Cerebellar nuclear complex (tissue), 1 donor: ENCODE data around the gene GEN1.
"Not testable (repeated sequence)": the region's sequence is repeated elsewhere in the genome, so short reads cannot be mapped to it uniquely, and the experiment has no call there.

ENCODE experiments used
- DNase-seq, 2 experiments: peaks; one replicate each; lab custom pipeline; 2025; lab: John Stamatoyannopoulos, UW

The GEN1 gene

GRCh38 chr2:17799301-17800120, 45.6 kb downstream of the GEN1 start:
- DNase-seq, result no peak

- no peak for DNase-seq
These were observed 46.3 kb downstream of the GEN1 start for GRCh38 chr2:17800219-17800618.

- no peak for DNase-seq
These were observed 46.9 kb downstream of the GEN1 start for GRCh38 chr2:17800693-17801458.

GRCh38 chr2:17803497-17803896, 49.6 kb downstream of the GEN1 start:
- DNase-seq, result no peak

- DNase-seq, result no peak
These were observed 50.4 kb downstream of the GEN1 start for GRCh38 chr2:17804358-17804757.

GRCh38 chr2:17805166-17805565, 51.2 kb downstream of the GEN1 start:
- no peak for DNase-seq

GRCh38 chr2:17805717-17806363, 51.9 kb downstream of the GEN1 start:
- no peak for DNase-seq

- DNase-seq, result no peak
These were observed 59.2 kb downstream of the GEN1 start for GRCh38 chr2:17813010-17813741.

- no peak for DNase-seq
These were observed 60.0 kb downstream of the GEN1 start for GRCh38 chr2:17813742-17814473.

- DNase-seq, result no peak
These were observed 60.7 kb downstream of the GEN1 start for GRCh38 chr2:17814601-17815000.

GRCh38 chr2:17815468-17816184, 61.7 kb downstream of the GEN1 start:
- DNase-seq, result no peak

GRCh38 chr2:17816396-17817245, 62.7 kb downstream of the GEN1 start, which contains the start of gene MSGN1:
Gene MSGN1 (plus strand): TSS chr2:17816460. CDS start chr2:17816519, 59 bp downstream.
- DNase-seq, result no peak

GRCh38 chr2:17818235-17818815, 64.4 kb downstream of the GEN1 start:
- no peak for DNase-seq

- no peak for DNase-seq
These were observed 67.1 kb downstream of the GEN1 start for GRCh38 chr2:17821080-17821479.

GRCh38 chr2:17821535-17822444, 67.9 kb downstream of the GEN1 start:
- DNase-seq, result no peak

GRCh38 chr2:17822445-17823117, 68.6 kb downstream of the GEN1 start:
- no peak for DNase-seq

- DNase-seq, result not testable (repeated sequence)
These were observed 69.7 kb downstream of the GEN1 start for GRCh38 chr2:17823646-17824045.

- no peak for DNase-seq
These were observed 73.4 kb downstream of the GEN1 start for GRCh38 chr2:17827316-17827715.
